ENCODE measurements around the gene EYS. TPM values are rescaled to one million over a fixed set of nuclear protein-coding genes. Genes with fewer than 3 reads are reported as not detected.

The EYS gene
- total and polyA plus RNA-seq, 2 of the 8 experiments (the other 6 are each of a cell fraction or from before 2014, with no cell fraction given), result 0.05 to 0.13 TPM

- TF ChIP-seq BCL11A (IDR thresholded peaks at IDR 0.05; ENCODE audit: low read depth in 2 of 2, low read length in 2 of 2) (no peak), CHD1 (IDR thresholded peaks at IDR 0.05; ENCODE audit: low read depth, low read length) (no peak)
These were observed 1761.0 kb downstream of the EYS start (continued) for GRCh38 chr6:63945987-63946386.

Measured in H1 (cell line).